ENCODE results near the gene GNA12. TPM values are rescaled to one million over a fixed set of nuclear protein-coding genes. Genes with fewer than 3 reads are reported as not detected.

GNA12 gene
- total RNA-seq, 1 donor from 2014 or later: 67.2 TPM

DNA sequence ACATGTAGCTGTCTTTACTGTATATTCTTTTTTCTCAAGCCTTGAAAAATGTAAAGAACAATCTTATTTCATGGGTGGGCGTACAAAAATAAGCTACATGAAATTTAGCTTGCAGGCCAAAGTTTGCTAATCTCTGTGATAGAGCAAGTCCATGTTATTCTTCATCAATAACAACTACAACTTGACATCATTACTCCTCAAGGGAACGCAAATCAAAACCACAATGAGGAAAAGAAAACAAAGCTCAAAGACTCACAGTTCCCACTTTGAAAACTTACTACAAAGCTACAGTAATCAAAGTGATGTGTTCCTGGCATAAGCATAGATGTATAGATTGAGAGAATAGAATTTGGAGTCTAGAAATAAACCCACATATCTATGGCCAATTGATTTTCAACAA is 62.5 kb downstream of the GNA12 start:
- Histone ChIP-seq H2AFZ (ENCODE audit: low read depth, low read length) (no peak overlapping the region), H3K9ac (ENCODE audit: low read length) (no peak overlapping the region), H3K27me3 (ENCODE audit: insufficient read depth, low read length) (no peaks in the 10 kb centered on the region), H3K9me3 (ENCODE audit: insufficient read depth, low read depth, low read length) (no peaks in the 10 kb centered on the region), H3K27ac (ENCODE audit: low read depth, low read length) (peak overlapping the region; percentile 4), H3K4me2 (ENCODE audit: low read length) (no peak overlapping the region), H3K4me1 (ENCODE audit: insufficient read depth, low read length) (peaks cover 15% of the 10 kb centered on the region), H4K20me1 (ENCODE audit: insufficient read depth, low read length) (peaks cover 8% of the 10 kb centered on the region), H3K79me2 (ENCODE audit: insufficient read depth, low read length) (peaks cover 23% of the 10 kb centered on the region), H3K36me3 (ENCODE audit: insufficient read depth, low read length) (no peaks in the 10 kb centered on the region), H3K4me3 (ENCODE audit: insufficient read depth, low read depth, low read length) (no peak overlapping the region)
- FAIRE-seq (no peak), DNase-seq (ENCODE audit: low read depth) (peak; percentile 85)
- TF ChIP-seq, protein P1, sequence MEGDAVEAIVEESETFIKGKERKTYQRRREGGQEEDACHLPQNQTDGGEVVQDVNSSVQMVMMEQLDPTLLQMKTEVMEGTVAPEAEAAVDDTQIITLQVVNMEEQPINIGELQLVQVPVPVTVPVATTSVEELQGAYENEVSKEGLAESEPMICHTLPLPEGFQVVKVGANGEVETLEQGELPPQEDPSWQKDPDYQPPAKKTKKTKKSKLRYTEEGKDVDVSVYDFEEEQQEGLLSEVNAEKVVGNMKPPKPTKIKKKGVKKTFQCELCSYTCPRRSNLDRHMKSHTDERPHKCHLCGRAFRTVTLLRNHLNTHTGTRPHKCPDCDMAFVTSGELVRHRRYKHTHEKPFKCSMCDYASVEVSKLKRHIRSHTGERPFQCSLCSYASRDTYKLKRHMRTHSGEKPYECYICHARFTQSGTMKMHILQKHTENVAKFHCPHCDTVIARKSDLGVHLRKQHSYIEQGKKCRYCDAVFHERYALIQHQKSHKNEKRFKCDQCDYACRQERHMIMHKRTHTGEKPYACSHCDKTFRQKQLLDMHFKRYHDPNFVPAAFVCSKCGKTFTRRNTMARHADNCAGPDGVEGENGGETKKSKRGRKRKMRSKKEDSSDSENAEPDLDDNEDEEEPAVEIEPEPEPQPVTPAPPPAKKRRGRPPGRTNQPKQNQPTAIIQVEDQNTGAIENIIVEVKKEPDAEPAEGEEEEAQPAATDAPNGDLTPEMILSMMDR (IDR thresholded peaks at IDR 0.05; ENCODE audit: insufficient read depth, low read depth, low read length): no peak
- TF ChIP-seq EZH2 (IDR thresholded peaks at IDR 0.05; ENCODE audit: insufficient read depth, low read length): no peak
- H3K4me3 Mint-ChIP-seq (ENCODE audit: unreplicated experiment): no peak overlapping the region
- H3K27me3 Mint-ChIP-seq (ENCODE audit: low read depth, unreplicated experiment): no peaks in the 10 kb centered on the region
- no peak overlapping the region for H3K27ac Mint-ChIP-seq (ENCODE audit: unreplicated experiment)
- peaks cover 19% of the 10 kb centered on the region for H3K36me3 Mint-ChIP-seq (ENCODE audit: low read depth, unreplicated experiment)
- H3K4me1 Mint-ChIP-seq (ENCODE audit: low read depth, unreplicated experiment): peaks cover 16% of the 10 kb centered on the region
- no peaks in the 10 kb centered on the region for H3K9me3 Mint-ChIP-seq (ENCODE audit: unreplicated experiment)

DNA sequence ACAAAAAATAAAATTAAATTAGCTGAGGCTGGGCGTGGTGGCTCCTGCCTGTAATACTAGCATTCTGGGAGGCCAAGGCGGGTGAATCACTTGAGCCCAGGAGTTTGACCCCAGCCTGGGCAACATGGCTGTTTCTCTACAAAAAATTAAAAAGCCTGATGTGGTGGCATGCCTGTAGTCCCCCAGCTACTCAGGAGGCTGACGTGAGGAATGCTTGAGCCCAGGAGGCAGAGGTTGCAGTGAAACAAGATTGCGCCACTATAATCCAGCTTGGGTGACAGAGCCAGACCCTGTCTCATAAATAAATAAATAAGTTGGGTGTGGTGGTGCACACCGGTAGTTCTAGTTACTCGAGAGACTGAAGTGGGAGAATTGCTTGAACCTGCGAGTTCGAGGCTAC is 65.1 kb downstream of the GNA12 start:
- FAIRE-seq: no peak

More for the DNA sequence above, 65.1 kb downstream of the GNA12 start:
- H3K4me1 Mint-ChIP-seq (ENCODE audit: low read depth, unreplicated experiment): peaks cover 5% of the 10 kb centered on the region
- no peak for DNase-seq (ENCODE audit: low read depth)
- H3K27me3 Mint-ChIP-seq (ENCODE audit: low read depth, unreplicated experiment): no peaks in the 10 kb centered on the region
- no peak for TF ChIP-seq EZH2 (IDR thresholded peaks at IDR 0.05; ENCODE audit: insufficient read depth, low read length)
- TF ChIP-seq, protein P1 (IDR thresholded peaks at IDR 0.05; ENCODE audit: insufficient read depth, low read depth, low read length): no peak
- peaks cover 24% of the 10 kb centered on the region for H3K79me2 ChIP-seq (ENCODE audit: insufficient read depth, low read length)
- no peaks in the 10 kb centered on the region for H3K9me3 Mint-ChIP-seq (ENCODE audit: unreplicated experiment)
- H3K27ac ChIP-seq (ENCODE audit: low read depth, low read length): no peak overlapping the region
- H3K36me3 ChIP-seq (ENCODE audit: insufficient read depth, low read length): no peaks in the 10 kb centered on the region
- H3K9me3 ChIP-seq (ENCODE audit: insufficient read depth, low read depth, low read length): no peaks in the 10 kb centered on the region
- H3K36me3 Mint-ChIP-seq (ENCODE audit: low read depth, unreplicated experiment): peaks cover 19% of the 10 kb centered on the region
- H3K27ac Mint-ChIP-seq (ENCODE audit: unreplicated experiment): no peak overlapping the region
- H3K9ac ChIP-seq (ENCODE audit: low read length): no peak overlapping the region
- no peaks in the 10 kb centered on the region for H3K27me3 ChIP-seq (ENCODE audit: insufficient read depth, low read length)
- H3K4me3 ChIP-seq (ENCODE audit: insufficient read depth, low read depth, low read length): no peak overlapping the region
- H4K20me1 ChIP-seq (ENCODE audit: insufficient read depth, low read length): peaks cover 21% of the 10 kb centered on the region
- H3K4me2 ChIP-seq (ENCODE audit: low read length): no peak overlapping the region
- H3K4me1 ChIP-seq (ENCODE audit: insufficient read depth, low read length): peaks cover under 1% of the 10 kb centered on the region
- no peak overlapping the region for H2AFZ ChIP-seq (ENCODE audit: low read depth, low read length)
- no peak overlapping the region for H3K4me3 Mint-ChIP-seq (ENCODE audit: unreplicated experiment)
